ENCODE data around the gene MOG. TPM values are rescaled to one million over a fixed set of nuclear protein-coding genes. Genes with fewer than 3 reads are reported as not detected.

MOG gene
- total RNA-seq, 3 donors from 2014 or later = not detected

GRCh38 chr6:29647927-29648642, 8.8 kb upstream of the MOG start:
- ATAC-seq (no peak), DNase-seq (no peak)
- H3K4me3 ChIP-seq = no peak overlapping the region
- intact Hi-C loops (cut with DNase I, micrococcal nuclease) = no loop called here
- TF ChIP-seq CTCF (IDR thresholded peaks at IDR 0.05) = no peak
- no peaks in the 10 kb centered on the region for H3K9me3 ChIP-seq
- H3K4me1 ChIP-seq (ENCODE audit: low read depth) = no peaks in the 10 kb centered on the region
- H3K36me3 ChIP-seq (ENCODE audit: low read depth) = no peaks in the 10 kb centered on the region

DNA sequence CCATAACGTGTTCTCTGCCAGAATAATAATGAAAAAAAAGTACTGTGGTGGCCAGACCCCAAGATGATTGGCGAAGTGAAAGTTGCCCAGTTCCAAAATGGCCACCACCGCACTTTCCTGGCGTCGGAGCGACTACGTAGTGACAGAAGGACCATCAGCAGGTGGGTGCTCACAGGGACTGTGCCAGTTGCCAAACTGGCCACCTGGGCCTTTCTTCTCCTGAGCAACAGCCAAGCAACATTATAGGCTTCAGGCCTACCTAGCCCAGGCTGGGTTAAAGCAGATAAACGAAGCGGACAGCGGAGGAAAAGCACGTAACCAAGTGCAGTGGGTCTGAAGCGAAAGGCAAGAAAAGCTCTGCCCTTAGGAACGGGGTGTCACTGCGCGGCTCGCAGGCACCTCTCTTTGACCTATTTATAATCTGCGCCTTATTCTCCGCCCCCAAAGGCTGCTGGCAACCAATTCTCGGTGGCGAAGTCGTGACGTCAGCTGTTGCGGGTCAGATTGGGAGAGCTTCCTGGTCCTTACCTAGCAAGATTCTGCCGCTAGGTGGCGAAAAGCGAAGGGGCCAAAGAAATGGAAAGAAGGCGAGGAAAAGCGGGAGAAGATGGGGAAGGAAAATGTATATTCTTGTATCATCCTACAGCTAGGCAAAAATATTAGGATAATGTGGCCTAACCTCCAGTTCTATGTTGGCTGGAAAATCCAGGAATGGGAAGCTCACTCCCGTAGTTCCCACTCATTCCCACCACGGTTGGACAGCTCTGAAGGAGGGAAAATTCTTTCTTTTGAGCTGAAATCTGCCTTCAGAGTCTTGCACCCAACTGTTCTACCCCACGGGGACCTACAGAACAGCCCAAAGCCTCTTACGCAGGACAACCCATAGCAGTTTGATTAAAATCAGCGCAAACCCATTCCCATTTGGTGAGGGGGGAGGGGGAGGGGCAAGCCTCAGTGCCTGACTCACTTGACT, 6.9 kb upstream of the MOG start:
- no peaks in the 10 kb centered on the region for H3K9me3 ChIP-seq
- no peaks in the 10 kb centered on the region for H3K36me3 ChIP-seq (ENCODE audit: low read depth)
- intact Hi-C loops (cut with DNase I, micrococcal nuclease) = no loop called here
- ATAC-seq = peak; percentile 98
- peak; percentile 97 to 100 (median 97) for DNase-seq
- peak; percentile 87 for TF ChIP-seq CTCF (IDR thresholded peaks at IDR 0.05)
- no peaks in the 10 kb centered on the region for H3K4me1 ChIP-seq (ENCODE audit: low read depth)
- peak overlapping the region; percentile 20 for H3K4me3 ChIP-seq

DNA sequence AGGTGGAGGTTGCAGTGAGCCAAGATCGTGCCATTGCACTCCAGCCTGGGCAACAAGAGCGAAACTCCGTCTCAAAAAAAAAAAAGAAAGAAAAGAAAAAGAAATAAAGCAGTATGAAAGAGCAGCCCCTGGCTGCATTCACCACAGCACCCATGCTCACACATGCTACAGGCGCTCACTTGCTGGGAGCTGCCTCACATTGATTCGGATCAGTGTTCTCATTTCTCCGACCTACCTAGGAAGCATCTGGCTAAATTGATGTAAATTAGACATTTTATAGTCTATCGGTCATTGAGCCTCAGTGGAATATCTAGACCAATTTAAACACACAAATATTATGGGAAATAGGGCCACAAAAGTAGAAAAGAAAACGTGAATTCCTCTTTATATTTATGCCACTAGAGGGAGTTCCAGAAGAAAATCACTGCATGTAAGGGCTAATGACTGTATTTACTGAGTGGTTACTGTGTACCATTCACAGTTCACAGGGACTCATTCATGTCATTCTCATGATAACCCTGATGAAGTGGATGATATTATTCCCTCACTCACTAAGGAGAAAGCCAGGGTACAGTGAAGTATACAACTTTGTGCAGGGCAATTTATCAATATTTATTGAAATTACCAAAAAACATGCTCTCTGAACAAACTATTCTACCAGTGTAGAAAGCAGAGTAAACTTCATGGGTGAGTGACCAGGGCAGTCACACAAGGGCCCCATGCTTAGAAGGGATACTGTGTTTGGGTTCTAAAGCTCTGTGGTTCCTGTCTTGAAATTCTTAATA, 5.3 kb upstream of the MOG start:
- DNase-seq (no peak), ATAC-seq (no peak)
- H3K9me3 ChIP-seq = no peaks in the 10 kb centered on the region
- peak; percentile 24 for TF ChIP-seq CTCF (IDR thresholded peaks at IDR 0.05)
- no peaks in the 10 kb centered on the region for H3K4me1 ChIP-seq (ENCODE audit: low read depth)
- no peak overlapping the region for H3K4me3 ChIP-seq
- H3K36me3 ChIP-seq (ENCODE audit: low read depth) = no peaks in the 10 kb centered on the region
- intact Hi-C loops (cut with DNase I, micrococcal nuclease) = no loop called here

- intact Hi-C loops (cut with DNase I, micrococcal nuclease) = no loop called here
- DNase-seq (no peak), ATAC-seq (no peak)
- no peak overlapping the region for H3K4me3 ChIP-seq
- TF ChIP-seq CTCF (IDR thresholded peaks at IDR 0.05) = no peak
- no peaks in the 10 kb centered on the region for H3K9me3 ChIP-seq
- no peaks in the 10 kb centered on the region for H3K36me3 ChIP-seq (ENCODE audit: low read depth)
- no peaks in the 10 kb centered on the region for H3K4me1 ChIP-seq (ENCODE audit: low read depth)
These were observed 4.7 kb upstream of the MOG start for GRCh38 chr6:29652198-29652584.

DNA sequence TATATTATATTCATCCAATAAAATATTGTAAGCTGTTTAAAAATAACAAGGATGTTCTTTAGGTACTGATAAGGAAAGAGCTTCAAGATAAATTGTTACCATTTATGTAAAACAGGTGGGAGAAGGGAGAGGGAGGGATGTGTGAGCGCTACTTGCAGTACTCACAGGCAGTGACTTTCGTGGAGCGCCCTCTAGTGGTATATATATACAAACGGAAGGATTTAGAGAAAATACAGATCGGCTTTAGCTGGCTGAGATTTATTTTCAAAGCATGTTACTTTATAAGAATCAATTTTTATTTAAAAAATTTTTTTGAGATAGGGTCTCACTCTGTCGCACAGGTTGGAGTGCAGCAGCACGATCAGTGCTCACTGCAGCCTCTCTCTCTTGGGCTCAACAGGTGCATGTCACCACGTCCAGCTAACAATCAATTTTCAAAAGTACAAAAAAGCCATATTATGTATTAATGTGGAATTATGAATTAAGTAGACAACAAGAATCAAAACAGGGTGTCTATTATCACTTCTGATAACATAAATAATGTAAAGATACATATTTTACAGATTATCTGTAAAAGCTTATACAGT, 3.3 kb upstream of the MOG start:
- intact Hi-C loops (cut with DNase I, micrococcal nuclease) = no loop called here
- ATAC-seq (no peak), DNase-seq (peak in 1 of 3 donors; percentile 64)
- H3K4me3 ChIP-seq = no peak overlapping the region
- H3K9me3 ChIP-seq = no peaks in the 10 kb centered on the region
- TF ChIP-seq CTCF (IDR thresholded peaks at IDR 0.05) = peak; percentile 39
- no peaks in the 10 kb centered on the region for H3K4me1 ChIP-seq (ENCODE audit: low read depth)
- no peaks in the 10 kb centered on the region for H3K36me3 ChIP-seq (ENCODE audit: low read depth)
